ENCODE results near the gene KRTDAP.

Gene KRTDAP

GRCh38 chr19:35490364-35490763 is at the start of gene KRTDAP:
Gene KRTDAP (minus strand): TSS chr19:35490464. CDS start chr19:35490442, 22 bp downstream.
- DNase-seq (ENCODE audit: low spot score), result no peak

- no peak for DNase-seq (ENCODE audit: low spot score)
Observed at GRCh38 chr19:35539850-35540249, 49.6 kb upstream of the KRTDAP start.

GRCh38 chr19:35539314-35539713 is 49.0 kb upstream of the KRTDAP start:
- no peak for DNase-seq (ENCODE audit: low spot score)

- DNase-seq (ENCODE audit: low spot score), result no peak
Observed at GRCh38 chr19:35534803-35535480, 44.7 kb upstream of the KRTDAP start.

GRCh38 chr19:35533822-35534392 is 43.6 kb upstream of the KRTDAP start:
- peak; percentile 47 for DNase-seq (ENCODE audit: low spot score)

- DNase-seq (ENCODE audit: low spot score), result peak; percentile 65
Observed at GRCh38 chr19:35533201-35533821, 43.0 kb upstream of the KRTDAP start, which contains the start of gene GAPDHS. Gene GAPDHS (plus strand): TSS chr19:35533456. CDS start chr19:35533528, 72 bp downstream.

GRCh38 chr19:35531291-35531690 is 41.0 kb upstream of the KRTDAP start:
- DNase-seq (ENCODE audit: low spot score), result no peak

GRCh38 chr19:35529241-35530218 is 39.3 kb upstream of the KRTDAP start:
- no peak for DNase-seq (ENCODE audit: low spot score)

- peak; percentile 81 for DNase-seq (ENCODE audit: low spot score)
Observed at GRCh38 chr19:35528218-35529038, 38.2 kb upstream of the KRTDAP start, which contains the start of gene SBSN. Gene SBSN (minus strand): TSS chr19:35528311. CDS start chr19:35528281, 30 bp downstream.

- DNase-seq (ENCODE audit: low spot score), result no peak
Observed at GRCh38 chr19:35525873-35526272, 35.6 kb upstream of the KRTDAP start.

GRCh38 chr19:35524181-35524837 is 34.0 kb upstream of the KRTDAP start:
- no peak for DNase-seq (ENCODE audit: low spot score)

- DNase-seq (ENCODE audit: low spot score), result no peak
Observed at GRCh38 chr19:35522745-35523327, 32.6 kb upstream of the KRTDAP start.

- DNase-seq (ENCODE audit: low spot score), result no peak
Observed at GRCh38 chr19:35521124-35521743, 31.0 kb upstream of the KRTDAP start.

GRCh38 chr19:35519291-35519690 is 29.0 kb upstream of the KRTDAP start:
- no peak for DNase-seq (ENCODE audit: low spot score)

- peak; percentile 91 for DNase-seq (ENCODE audit: low spot score)
Observed at GRCh38 chr19:35518313-35518712, 28.0 kb upstream of the KRTDAP start.

- no peak for DNase-seq (ENCODE audit: low spot score)
Observed at GRCh38 chr19:35517342-35517741, 27.1 kb upstream of the KRTDAP start.

- DNase-seq (ENCODE audit: low spot score), result no peak
Observed at GRCh38 chr19:35516310-35516709, 26.0 kb upstream of the KRTDAP start.

GRCh38 chr19:35514282-35514809 is 24.1 kb upstream of the KRTDAP start:
- no peak for DNase-seq (ENCODE audit: low spot score)

- peak; percentile 77 for DNase-seq (ENCODE audit: low spot score)
Observed at GRCh38 chr19:35513628-35514281, 23.5 kb upstream of the KRTDAP start, which contains the start of gene DMKN. Gene DMKN (minus strand): TSS chr19:35513649. CDS start chr19:35513475, 174 bp downstream.

Data from AG08396 (cell line).